COLO668 (cell line): Measurements from ENCODE around the gene PIGO.

Experiments used
- DNase-seq: peaks from one replicate; lab custom pipeline; 2025; ENCODE audit not compliant: unreplicated experiment; lab: John Stamatoyannopoulos, UW

PIGO gene

GRCh38 chr9:35071814-35072460 is 24.5 kb downstream of the PIGO start:
- DNase-seq = peak; percentile 90

DNA sequence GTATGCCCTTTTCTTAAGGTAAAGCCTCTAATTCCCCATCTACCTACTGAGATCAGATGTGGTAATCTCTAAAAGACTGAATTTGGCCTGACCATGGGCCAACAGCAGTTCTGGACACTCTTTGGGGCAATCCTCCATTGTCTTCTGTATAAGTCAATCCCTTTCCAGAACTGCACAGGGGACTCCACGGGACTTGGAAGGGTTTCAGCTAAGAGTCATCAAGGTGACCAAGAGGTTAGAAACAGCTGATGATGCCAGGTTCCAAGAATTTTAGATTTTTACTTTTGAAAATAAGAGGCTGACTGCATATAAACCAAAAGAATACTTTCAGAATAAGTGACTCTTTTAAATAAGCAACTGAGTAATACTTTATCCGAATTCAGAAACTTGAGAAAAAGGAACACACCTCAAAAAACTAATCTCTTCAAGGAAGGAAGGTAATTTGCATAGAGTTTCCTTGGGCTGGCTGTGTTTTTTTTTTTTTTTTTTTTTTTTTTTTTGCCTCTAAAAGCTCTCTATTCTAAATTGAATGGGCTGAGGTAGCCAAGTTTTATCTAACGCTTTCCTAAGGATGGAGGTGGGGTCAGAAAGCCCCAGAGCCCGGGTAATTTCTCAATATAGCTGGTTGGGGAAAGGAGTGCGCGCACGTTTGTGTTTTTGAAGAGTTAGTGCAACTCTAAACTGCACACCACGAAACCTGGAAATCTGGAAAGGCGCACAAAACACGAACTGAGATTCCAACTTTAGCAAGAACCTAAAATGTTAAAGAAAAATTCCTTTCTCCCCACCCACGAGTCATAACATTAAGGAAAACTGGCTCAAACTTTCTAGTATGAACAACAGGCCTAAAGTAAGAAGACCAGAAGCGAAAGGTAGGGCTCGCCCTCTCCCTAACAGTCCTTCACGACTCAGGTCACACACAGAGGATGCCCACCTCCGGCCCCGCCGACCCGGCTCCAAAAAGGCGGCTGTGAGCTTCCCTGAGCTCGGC is 25.3 kb downstream of the PIGO start:
- no peak for DNase-seq

DNA sequence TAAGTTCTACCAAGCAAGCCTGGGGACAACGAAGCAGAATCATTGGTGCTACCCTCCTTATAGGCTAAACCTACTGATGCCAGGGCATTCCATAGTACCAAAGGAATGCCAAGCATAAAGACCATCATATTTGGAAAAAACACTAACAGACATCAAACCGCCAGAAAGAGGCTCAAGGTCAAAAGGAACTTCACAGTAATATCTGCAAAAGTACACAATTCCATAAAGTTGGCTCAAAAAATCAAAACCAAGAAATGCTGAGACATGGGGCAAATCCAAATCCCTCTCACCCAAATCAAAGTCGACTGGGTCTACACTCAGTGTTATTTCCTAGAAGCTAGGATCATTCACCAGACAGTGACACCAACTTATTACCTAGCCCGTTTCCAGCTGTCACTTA is 27.4 kb downstream of the PIGO start:
- no peak for DNase-seq

DNA sequence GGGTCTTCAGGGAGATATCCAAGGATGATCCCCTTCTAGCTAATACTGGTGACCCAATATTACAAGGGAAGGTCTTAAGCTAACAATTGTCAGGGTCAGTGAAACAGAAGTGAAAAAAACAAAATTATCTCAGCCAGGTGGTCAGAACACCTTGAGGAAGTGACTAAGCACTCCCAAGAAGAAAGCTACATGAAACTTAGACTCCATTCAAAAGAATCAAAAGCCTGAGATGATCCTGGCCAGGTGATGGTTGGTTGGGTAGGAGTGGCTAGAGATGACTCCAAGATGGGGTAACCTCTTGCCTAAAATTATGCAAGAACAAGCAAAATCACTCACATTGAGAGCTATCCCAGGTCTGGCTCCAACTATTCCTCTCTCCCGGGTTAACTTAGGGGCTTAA is 29.3 kb downstream of the PIGO start:
- DNase-seq = no peak

DNA sequence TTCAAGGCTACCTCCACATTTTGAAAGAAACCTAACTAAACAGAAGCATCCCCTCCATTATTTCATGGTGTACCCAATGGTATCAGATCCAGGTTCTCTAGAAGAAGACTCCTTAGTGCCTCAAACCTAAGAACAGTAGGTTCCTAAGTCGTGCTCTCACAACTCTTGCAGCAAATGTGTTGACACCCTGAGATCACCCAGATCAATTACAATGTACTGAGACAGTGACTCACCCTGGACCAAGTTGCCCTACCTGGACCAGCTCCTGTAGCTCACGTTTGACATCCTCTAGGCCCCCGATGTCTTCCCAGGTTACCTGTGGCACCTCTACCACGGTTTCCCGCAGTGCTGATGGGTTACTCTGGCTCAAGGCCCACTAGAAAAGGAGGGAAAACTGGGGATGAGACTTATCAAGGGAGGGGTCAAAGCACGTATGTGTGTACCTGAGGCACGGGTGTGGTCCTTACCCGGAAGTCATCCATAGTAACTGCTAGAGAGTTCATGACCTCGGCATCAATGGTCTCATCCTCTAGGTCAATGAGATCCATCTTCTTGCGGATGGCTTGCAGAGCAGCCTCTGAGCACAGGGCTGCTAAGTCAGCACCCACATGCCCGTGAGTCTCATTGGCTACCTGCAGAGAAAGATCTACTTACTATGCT is 35.7 kb downstream of the PIGO start:
- DNase-seq = no peak

GRCh38 chr9:35059438-35059837 is 37.0 kb downstream of the PIGO start:
- DNase-seq = no peak

GRCh38 chr9:35057271-35057620 is 39.1 kb downstream of the PIGO start:
- no peak for DNase-seq

DNA sequence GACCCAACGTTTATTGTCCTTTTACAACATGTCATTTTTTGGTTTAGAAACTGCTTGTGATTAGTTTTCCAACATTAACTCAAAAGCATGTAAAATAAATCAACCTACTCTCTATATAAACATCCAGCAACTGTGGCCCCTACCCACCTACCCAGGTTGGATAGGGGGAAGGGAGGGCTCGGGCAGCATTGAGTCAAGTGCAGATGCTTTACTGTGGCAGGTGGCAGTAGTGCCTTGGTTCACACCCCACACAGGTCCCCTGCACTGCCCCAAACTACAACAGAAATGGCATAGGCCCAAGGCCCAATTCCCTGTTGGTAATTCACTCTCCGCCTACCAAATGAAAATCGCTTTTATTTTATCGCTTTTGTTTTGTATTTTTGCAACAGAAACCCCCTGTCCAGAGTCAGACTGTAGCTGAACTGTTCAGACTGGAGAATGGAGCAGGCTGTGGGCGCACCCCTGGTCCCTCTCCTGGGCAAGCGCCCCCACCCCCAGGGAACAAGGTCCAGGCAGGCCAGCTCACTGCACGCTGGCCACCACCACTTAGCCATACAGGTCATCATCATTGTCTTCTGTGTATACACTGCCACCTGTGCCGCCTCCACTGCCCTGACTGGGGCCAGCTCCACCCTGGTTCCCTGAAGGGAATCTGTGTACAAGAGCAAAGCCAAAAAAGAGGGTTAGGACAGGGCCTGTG is 39.7 kb downstream of the PIGO start:
- DNase-seq = no peak

DNA sequence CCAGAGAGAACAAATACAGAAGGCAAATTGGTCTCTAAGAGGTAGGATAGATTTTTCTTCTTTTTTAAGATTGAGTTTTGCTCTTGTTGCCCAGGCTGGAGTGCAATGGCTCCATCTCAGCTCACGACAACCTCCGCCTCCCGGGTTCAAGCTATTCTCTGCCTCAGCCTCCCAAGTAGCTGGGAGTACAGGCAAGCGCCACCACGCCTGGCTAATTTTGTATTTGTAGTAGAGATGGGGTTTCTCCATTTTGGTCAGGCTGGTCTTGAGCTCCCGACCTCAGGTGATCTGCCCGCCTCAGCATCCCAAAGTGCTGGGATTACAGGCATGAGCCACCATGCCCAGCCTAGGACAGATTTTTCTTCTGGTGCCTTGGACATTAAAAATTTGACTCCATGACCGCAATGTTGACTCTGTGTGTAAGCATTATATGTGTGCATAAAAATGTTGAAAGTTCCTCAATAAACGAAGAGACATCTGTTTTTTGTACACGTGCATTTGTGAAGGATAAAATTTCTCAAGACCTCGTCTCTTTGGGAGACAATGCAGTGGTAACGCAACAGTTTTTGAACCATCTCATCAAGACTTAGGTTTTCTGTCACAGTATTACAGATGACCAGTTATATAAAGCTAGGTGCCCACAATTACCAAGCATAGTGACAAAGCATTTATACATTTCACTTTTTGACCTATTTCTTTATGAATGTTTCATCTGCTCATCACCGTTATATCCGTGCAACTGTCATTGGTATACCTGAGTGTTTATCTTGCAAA is 41.3 kb downstream of the PIGO start:
- no peak for DNase-seq

DNA sequence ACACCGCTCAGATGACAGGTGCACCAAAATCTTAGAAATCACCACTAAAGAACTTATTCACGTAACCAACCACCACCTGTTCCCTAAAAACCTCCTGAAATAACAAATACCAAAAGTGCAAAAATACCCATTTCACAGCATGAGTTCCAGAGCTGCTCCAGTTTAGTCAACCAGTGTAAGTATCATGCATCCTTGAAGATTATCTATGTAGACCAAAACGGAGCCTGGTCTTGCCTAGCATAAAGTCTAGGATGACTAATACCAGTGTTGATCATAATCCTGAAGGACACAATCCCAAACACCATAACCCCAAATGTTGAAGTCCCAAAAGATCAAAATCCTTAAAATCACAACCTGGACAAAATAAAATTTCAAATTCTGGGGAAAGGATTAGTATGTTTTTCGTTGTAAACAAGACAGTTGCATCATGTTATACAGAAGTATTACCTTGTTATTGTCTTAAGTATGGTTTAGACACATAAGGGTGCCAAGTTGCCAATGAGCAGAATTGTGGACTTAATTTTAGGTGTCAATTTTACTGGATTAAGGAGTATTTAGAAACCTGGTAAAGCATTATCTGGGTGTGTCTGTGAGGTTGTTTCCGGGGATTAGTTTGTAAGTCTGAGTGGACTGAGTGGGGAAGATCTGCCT is 42.1 kb downstream of the PIGO start:
- DNase-seq = no peak

DNA sequence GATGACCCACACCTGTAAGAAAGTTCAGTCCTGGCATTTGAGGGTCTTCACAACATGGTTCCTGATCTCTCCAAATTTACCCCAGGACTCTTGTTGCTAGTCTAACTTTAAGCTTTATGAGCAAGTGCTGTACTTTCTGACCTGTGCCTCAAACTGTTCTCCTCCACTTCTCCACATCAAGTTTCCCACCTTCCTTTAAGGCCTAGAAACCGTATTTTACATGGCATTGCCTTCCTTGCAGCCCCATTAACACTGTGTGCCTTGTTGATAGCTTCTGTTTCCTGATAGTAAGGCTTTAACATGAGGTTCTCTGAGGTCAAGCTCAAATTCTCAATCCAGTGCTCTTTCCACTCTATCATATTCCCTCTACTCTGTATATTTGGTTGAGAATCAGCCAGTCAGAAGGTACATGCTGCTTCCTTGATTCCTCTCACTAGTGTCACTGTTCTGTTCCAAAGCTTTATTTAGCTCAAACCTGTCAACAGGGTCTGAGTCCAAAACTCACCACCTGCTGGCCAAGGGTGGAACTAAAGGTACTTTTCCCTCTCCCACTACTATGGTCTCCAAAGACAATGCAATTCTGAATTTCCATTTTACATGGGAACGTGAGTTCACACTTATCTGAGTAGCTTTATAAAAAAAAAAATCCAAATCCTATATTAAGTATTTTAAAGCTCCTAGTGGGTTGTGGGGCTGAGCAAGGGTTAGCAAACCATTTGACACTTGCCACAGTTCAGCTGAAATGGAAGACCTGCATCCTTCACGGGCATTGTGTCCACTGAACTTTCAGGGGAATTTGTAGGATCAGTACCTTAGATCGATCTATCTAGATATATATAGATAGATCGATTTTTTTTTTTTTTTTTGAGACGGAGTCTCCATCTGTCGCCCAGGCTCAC is 45.1 kb downstream of the PIGO start:
- peak; percentile 25 for DNase-seq

GRCh38 chr9:35048511-35048910 is 47.9 kb downstream of the PIGO start:
- no peak for DNase-seq

GRCh38 chr9:35044071-35044470 is 52.3 kb downstream of the PIGO start:
- DNase-seq = no peak

DNA sequence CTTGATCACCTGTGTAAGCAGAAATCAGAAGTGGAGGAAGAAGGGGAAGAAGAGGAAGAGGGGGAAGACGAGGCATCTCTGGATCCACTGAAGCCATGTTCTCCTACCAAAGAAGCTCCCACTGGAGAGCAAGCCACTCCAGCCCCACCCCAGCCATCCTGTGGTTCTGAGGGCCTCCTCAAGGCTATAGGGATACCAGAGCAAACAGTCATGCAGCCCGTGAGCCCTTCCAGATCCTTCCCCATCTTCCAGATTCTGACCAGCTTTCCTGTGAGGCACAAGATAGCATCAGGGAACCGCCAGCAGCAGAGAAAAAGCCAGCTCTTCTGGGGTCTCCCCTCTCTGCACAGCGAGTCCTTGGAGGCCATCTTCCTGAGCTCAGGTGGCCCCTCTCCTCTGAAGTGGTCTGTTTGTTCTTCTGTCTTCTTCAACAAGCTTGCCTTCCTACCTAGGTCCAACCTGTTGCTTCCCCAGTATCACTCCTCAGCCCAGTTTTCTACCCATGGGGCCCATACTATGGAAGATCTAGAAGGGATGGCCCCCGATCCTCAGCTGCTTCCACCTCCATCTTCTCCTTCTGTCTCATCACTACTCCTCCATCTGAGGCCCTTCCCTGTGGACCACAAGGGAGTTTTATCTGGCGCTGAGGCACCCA is 53.4 kb downstream of the PIGO start:
- DNase-seq = no peak

DNA sequence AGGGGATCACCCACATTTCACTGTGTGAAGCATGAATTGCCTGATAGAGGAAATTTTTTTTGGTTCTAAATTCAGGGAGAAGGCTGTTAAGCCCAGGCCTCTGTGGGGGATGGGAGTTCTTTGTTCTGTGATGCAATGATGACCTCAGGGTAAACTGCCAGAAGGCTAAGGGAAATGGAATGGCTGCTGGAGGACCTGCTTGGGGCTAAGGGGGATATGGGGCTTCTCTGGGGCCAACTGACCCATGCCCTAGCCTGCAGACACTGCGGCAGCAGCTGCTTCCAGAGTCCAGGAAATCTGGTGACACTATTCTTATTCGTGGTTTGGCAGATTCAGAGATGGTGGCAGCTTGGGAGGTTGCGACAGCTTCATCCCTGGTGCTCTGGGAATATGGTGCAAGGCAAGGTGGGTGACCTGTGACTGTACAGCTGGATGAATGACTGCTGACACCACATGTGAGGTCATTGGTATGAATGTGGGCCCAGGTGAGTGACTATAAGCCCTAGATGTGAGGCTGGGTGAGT is 54.2 kb downstream of the PIGO start:
- DNase-seq = no peak
